ENCODE data around the gene MMS19.

DNA sequence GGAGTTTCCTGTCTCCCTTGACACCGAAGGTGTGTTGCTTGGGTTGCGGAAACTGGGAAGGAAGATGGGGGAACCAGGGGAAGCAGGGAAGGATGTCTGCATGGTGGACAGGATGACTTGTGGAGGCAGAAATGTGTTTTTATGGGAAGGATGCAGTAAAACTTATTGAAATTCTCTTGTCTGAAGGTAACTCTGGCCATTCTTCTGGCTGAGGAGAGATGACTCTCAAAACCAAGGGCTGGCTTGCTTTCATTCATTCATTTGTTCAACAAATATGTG lies 2.0 kb upstream of the MMS19 start:
- TF ChIP-seq, protein P1, sequence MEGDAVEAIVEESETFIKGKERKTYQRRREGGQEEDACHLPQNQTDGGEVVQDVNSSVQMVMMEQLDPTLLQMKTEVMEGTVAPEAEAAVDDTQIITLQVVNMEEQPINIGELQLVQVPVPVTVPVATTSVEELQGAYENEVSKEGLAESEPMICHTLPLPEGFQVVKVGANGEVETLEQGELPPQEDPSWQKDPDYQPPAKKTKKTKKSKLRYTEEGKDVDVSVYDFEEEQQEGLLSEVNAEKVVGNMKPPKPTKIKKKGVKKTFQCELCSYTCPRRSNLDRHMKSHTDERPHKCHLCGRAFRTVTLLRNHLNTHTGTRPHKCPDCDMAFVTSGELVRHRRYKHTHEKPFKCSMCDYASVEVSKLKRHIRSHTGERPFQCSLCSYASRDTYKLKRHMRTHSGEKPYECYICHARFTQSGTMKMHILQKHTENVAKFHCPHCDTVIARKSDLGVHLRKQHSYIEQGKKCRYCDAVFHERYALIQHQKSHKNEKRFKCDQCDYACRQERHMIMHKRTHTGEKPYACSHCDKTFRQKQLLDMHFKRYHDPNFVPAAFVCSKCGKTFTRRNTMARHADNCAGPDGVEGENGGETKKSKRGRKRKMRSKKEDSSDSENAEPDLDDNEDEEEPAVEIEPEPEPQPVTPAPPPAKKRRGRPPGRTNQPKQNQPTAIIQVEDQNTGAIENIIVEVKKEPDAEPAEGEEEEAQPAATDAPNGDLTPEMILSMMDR (IDR thresholded peaks at IDR 0.05), result no peak
- TF ChIP-seq TCF7L2 (IDR thresholded peaks at IDR 0.05; ENCODE audit: low read depth, low read length) (no peak), POLR2AphosphoS5 (IDR thresholded peaks at IDR 0.05; ENCODE audit: low read depth, low read length) (no peak), SIN3A (IDR thresholded peaks at IDR 0.05; ENCODE audit: borderline replicate concordance, insufficient read depth, low read depth, low read length) (no peak)
- TF ChIP-seq, protein P2, sequence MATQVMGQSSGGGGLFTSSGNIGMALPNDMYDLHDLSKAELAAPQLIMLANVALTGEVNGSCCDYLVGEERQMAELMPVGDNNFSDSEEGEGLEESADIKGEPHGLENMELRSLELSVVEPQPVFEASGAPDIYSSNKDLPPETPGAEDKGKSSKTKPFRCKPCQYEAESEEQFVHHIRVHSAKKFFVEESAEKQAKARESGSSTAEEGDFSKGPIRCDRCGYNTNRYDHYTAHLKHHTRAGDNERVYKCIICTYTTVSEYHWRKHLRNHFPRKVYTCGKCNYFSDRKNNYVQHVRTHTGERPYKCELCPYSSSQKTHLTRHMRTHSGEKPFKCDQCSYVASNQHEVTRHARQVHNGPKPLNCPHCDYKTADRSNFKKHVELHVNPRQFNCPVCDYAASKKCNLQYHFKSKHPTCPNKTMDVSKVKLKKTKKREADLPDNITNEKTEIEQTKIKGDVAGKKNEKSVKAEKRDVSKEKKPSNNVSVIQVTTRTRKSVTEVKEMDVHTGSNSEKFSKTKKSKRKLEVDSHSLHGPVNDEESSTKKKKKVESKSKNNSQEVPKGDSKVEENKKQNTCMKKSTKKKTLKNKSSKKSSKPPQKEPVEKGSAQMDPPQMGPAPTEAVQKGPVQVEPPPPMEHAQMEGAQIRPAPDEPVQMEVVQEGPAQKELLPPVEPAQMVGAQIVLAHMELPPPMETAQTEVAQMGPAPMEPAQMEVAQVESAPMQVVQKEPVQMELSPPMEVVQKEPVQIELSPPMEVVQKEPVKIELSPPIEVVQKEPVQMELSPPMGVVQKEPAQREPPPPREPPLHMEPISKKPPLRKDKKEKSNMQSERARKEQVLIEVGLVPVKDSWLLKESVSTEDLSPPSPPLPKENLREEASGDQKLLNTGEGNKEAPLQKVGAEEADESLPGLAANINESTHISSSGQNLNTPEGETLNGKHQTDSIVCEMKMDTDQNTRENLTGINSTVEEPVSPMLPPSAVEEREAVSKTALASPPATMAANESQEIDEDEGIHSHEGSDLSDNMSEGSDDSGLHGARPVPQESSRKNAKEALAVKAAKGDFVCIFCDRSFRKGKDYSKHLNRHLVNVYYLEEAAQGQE (IDR thresholded peaks at IDR 0.05; ENCODE audit: insufficient read depth in 1 of 2, low read depth in 2 of 2, low read length in 1 of 2), result no peak

Measured in Panc1 (cell line).